Stimulated activated CD8-positive, alpha-beta memory T cell treated with anti-CD3 and anti-CD28 coated beads, Interleukin-15, amount 100 ng/mL, for 24 hours (primary cell): ENCODE measurements around the gene TBC1D2B.

Source experiments
- DNase-seq: peaks from one replicate; pipeline ENCODE4 v3.0.0-alpha.2; 2020; ENCODE audit warnings: low read depth

The TBC1D2B gene

GRCh38 chr15:78097667-78098066, 20.2 kb upstream of the TBC1D2B start:
- no peak for DNase-seq

DNA sequence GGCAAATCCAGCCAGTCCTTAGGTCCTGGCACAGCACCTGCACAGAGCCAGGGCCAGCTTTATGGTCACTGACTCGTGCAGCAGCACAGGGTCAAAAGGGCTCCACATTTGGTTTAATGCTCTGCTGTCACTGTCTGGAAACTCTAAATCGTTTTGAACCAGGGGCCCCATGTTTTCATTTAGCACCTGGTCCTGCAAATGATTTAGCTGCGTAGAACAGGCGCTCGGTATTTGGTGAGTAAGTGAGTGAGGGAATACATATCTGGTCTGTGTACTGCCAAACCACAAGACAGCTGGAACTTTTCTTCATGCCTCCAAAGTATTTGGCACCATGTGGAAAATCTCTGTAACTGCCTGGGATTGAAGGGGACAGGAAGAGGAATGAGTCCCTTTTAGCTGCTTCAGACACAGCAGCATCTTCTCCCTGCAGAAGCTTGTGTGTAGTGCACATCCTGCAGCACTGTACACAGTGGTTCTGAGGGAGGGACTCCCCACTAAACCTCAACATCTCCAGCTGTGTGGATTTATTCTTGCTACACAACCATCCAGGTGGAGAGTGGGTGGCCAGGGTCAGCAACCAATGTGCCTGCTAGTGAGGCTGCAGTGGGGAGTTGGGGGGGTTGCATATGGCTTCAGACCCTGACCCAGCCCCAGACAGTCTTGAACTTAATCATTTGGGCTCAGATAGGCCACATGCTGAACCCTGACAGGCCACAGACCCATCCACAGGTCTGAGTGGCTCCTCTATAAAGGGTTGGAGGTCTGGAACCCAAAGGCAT, 15.9 kb upstream of the TBC1D2B start:
- DNase-seq: no peak

- no peak for DNase-seq
Observed at GRCh38 chr15:78092261-78093041, 14.9 kb upstream of the TBC1D2B start, which contains the start of gene SH2D7. SH2D7 (plus strand) TSS chr15:78092561; CDS start chr15:78092585, 24 bp downstream.

- no peak for DNase-seq
Observed at GRCh38 chr15:78090422-78091063, 13.0 kb upstream of the TBC1D2B start.

- DNase-seq: no peak
Observed at GRCh38 chr15:78088773-78089080, 11.2 kb upstream of the TBC1D2B start.

DNA sequence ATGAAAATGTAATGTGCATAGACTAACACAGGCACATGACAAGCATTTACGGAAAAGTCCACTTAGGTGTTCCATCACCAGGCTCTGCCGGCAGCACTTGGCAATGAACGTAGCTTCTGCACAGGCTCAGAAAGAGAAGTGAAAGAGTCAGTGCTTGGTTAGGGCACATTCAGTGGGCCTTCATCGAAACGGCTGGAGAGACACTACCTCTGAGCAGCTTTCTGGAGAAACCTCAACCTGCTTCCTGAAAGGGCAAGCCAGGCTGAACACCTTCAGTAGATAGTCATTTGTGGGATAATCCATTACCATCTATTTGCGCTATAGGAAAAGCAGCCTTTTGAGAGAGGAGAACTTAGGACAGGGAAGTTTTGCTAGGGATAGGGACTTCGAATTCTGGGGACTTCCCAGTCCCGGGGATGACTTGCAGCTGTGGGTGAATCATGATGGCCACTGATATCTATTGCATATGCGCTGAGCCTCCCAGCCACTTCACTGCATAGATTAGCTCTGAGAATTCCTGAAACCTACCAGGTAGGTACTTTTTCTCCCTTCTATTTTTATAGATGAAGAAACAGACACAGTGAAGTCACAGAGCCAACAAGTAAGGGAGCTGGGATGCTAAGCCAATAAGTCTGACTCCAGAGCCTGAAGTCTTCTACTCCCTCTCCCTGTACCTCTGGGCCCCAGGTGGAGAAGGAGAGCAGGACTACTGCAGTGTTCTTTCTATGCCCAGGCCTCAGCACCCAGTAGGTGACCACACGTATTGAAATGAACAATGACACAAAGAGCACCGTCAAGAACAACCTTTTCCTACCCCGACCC, 10.7 kb upstream of the TBC1D2B start:
- DNase-seq: no peak

DNA sequence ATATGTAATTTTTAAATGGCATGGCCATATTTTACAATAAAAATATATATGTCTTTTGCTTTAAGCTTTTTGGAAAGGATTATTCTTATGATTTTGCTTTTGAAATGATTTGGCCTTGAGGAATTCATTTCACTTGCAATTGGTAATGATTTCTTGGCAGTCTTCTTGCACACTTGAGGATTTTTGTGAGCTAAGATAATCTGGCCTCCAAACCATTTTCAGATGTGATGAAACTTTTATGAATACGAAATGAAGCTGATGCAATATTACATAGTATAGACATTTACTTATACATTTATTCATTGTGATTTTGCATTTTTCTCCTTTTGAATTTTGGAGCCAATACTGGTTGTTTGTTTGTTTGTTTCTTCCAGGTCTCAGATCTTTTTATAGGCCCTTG, 8.4 kb upstream of the TBC1D2B start:
- DNase-seq: no peak

DNA sequence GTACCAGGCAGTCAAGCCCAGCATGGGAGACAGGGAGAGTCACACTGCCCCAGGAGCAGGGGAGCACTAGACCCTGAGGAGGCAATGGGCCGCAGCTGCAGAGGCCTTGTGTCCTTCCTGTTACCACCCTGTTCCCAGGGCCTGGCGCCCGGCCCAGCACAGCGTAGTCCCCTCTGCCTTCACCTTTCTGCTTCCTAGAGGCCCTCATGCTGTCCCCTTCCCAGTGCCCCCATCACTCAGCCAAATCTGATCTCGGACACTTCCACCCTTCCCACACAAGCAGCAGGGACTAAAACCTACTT, 6.9 kb upstream of the TBC1D2B start:
- no peak for DNase-seq

- no peak for DNase-seq
Observed at GRCh38 chr15:78083687-78084448, 6.4 kb upstream of the TBC1D2B start.

- no peak for DNase-seq
Observed at GRCh38 chr15:78083186-78083585, 5.7 kb upstream of the TBC1D2B start.

DNA sequence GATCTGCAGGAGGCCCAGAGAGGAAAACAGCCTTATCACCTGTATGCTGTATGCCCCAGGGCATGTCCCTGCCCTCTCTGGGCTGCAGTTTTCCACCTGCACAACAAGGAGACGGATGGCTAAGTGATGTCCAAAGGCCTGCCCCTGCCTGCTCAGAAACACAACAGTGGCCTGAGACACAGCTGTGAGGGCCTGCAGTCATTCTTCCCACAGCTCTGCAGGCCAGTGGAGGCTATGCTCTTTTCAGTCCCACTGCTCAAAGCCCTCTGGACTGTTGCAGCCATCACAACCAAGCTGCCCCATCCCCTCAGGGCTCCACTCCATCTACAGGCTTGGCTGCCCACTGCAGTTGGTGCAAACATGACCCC, 5.2 kb upstream of the TBC1D2B start:
- no peak for DNase-seq

DNA sequence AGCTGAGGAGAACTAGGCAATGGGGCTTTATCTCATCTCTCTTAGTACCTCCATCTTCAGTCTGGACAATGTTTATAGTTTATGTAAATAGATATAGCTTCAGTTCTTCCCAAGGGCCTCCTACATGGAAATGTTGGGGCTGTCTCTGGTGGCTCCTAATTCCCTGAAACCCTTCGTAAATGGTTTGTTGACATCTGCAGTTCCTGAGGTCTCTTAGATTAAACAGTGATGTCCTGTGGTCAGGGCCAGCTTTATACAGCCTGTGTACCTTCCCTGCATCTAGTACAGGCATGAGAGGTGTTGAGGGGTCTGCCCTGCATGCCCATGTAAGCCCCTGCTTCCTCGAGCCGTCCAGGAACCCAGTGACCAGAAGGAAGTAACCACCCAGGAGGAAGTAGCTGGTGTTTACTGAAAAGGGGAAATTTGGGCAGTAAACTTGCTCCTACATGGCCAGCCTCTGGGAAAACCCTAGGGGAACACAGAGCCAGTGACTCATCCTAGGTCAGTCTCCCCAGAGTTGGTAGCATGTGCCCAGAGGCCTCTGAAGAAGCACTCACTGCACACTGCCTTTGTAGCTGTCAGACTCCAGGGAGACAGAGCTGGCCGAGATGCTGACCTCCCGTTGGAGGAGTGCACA, 4.7 kb upstream of the TBC1D2B start:
- no peak for DNase-seq

- no peak for DNase-seq
Observed at GRCh38 chr15:78080088-78080460, 2.6 kb upstream of the TBC1D2B start.

GRCh38 chr15:78079298-78080087, 2.0 kb upstream of the TBC1D2B start:
- no peak for DNase-seq

- DNase-seq: no peak
Observed at GRCh38 chr15:78077871-78078210, 330 bp upstream of the TBC1D2B start.

- DNase-seq: no peak
Observed at GRCh38 chr15:78076231-78077052, 1.1 kb downstream of the TBC1D2B start.

GRCh38 chr15:78075490-78076230, 1.9 kb downstream of the TBC1D2B start:
- no peak for DNase-seq

DNA sequence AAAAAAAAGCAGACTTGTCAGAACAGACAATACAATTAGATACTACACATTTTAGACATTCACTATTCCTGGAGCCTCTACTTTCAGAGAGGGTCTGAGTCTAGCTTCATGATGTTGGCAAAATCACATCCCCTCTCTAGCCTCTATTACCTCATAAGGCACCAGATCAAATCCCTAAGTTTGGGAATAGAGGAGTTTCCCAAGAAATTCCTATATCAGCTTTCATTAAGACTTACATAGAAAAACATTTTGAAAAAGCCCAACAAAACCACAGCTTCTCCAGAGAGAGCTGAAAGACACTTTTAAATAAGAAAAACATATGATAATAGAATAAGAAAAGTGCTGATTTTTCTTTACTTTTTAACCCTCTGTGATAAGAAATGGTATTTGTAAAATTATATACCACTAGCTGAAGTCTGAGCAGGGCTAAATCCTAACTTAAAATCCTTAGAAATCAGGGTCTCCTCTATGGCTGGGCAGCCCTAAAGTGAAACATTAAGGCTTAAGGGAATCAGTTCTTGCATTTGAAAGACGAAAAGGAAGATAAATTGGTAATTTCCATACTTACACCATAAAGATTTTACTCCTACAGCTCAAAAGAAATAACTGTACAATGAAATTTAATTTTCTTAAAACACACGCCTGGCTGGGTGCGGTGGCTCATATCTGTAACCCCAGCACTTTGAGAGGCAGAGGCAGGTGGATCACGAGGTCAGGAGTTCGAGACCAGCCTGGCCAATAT, 4.3 kb downstream of the TBC1D2B start:
- DNase-seq: no peak
